Measurements from ENCODE around the gene MCF2. TPM values are rescaled to one million over a fixed set of nuclear protein-coding genes. Genes with fewer than 3 reads are reported as not detected.

The MCF2 gene
- total and polyA plus RNA-seq, 10 of the 15 experiments (the other 5 are each of a cell fraction or from before 2014, with no cell fraction given), result 0.07 to 3.3 (median 0.42) TPM

DNA sequence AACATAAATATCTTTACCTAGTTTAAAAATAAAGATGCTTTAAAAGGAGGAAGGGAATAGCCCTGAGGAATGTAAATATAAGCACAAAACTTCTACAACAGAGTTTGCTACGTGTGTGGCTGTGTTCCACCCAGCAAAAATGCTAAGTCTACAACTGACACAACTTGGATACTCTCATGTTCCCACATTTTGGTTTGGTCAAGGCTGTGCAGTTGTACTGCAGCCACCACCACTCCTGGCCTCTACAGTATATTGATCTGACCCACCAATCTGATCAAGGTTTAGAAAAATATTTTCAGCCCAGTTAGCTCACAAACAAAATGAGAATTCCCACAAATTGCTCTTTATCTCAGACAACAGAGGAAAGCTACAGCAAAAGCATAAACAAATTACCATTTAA is 165.3 kb downstream of the MCF2 start (continued):
- no peak for TF ChIP-seq MLLT1 (IDR thresholded peaks at IDR 0.05)

DNA sequence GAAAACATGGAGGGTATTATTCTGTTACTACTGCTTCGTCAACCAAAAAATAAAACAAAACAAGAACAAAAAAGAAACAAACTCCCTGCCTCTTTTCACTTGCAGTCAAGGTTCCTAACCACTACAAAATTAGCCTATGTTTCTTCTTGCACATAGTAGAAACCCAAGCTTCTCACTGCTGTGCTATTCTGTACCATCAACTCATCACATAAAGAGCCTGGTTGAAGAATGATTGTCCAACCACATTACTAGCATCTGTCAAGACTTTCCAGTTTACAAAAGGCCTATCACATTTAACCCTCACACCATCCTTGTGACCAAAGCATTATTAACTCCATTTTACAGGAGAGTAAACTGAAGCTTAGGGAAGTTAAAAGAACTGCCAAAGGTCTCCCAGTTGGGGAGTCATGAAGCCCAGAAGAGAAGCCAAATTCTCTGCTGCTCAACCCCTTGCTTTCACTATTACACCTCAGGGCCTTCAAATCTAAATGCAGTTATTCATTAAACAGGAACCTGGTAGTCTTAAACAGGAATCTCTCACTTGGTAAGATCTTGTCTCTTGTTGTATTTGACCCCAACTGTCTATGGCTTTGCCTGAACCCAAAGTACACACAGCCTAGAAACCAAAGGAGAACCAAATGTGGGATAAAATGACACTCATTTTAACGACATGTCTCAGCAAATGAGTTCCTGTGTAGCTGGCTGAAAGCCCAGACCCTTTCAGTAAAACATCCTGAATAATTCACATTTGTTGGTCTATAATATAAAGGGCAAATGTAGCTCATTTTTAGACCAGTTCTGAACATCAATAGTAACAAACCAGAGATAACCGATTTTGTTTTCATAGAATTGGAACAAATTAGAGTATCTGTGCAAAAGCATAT is 168.8 kb downstream of the MCF2 start:
- DNase-seq (ENCODE audit: low read depth, low spot score), result no peak
- no peaks in the 10 kb centered on the region for H3K27me3 ChIP-seq (replicated peaks in 1 of 2; ENCODE audit: control insufficient read depth in 2 of 2, insufficient read depth in 2 of 2, low read length in 1 of 2)
- no peaks in the 10 kb centered on the region for H3K9me3 ChIP-seq (replicated peaks; ENCODE audit: control insufficient read depth, insufficient read depth, low read length)
- ChIA-PET POLR2A (no interaction called here), CTCF (interaction anchor here (0.5 to 0.6 kb wide), 2 partner anchors 107 to 160 kb away, joined by 3 read pairs; no protein-coding TSS in a partner anchor), SMC1A (ENCODE audit: uncharacterized antibody, unreplicated experiment) (interaction anchor here (0.7 kb wide), 1 partner anchor 23 kb away, joined by 3 read pairs; no protein-coding TSS in a partner anchor), RAD21 (ENCODE audit: unreplicated experiment) (no interaction called here)
- ATAC-seq, result peak; percentile 69
- no peak for FAIRE-seq
- no peaks in the 10 kb centered on the region for H3K79me2 ChIP-seq (ENCODE audit: control insufficient read depth, insufficient read depth, low read length)
- TF ChIP-seq NR2C2 (IDR thresholded peaks at IDR 0.05; ENCODE audit: borderline replicate concordance, control insufficient read depth, insufficient read length, low read depth), result no peak
- no peak for TF ChIP-seq SKIL (IDR thresholded peaks at IDR 0.05; ENCODE audit: low read depth, poor library complexity, severe bottlenecking)
- H3K9ac ChIP-seq (ENCODE audit: control insufficient read depth, insufficient read depth, low read length), result no peak overlapping the region
- in situ Hi-C loops (cut with MboI) (no loop called here), intact Hi-C loops (cut with micrococcal nuclease; ENCODE audit: unreplicated experiment) (no loop called here)
- no peaks in the 10 kb centered on the region for H3K36me3 ChIP-seq (ENCODE audit: control insufficient read depth in 2 of 2, insufficient read depth in 2 of 2, low read length in 1 of 2)
- H3K4me3 ChIP-seq, result no peak overlapping the region
- BruUV-seq (replicated peaks), result no TSS peak
- no peak overlapping the region for H3K4me2 ChIP-seq (ENCODE audit: control insufficient read depth, insufficient read depth)
- H2AFZ ChIP-seq (ENCODE audit: control insufficient read depth, low read depth, low read length), result no peak overlapping the region
- no peaks in the 10 kb centered on the region for H4K20me1 ChIP-seq (ENCODE audit: control insufficient read depth, insufficient read depth)
- no peak overlapping the region for H3K27ac ChIP-seq (ENCODE audit: control insufficient read depth, insufficient read depth)
- H3K4me1 ChIP-seq (ENCODE audit: control insufficient read depth, insufficient read depth, low read length), result no peaks in the 10 kb centered on the region
- WGBS (ENCODE audit: insufficient coverage, insufficient replicate concordance, low lambda C conversion rate, missing lambda C conversion rate), result 0% methylated on average over 3 of the region's 3 CpGs
